ENCODE results near the gene GMCL1. TPM values are rescaled to one million over a fixed set of nuclear protein-coding genes. Genes with fewer than 3 reads are reported as not detected.

Gene GMCL1
- total and polyA plus RNA-seq, 7 donors, result 1.3 to 4.1 (median 3.0) TPM

- H3K27me3 ChIP-seq (ENCODE audit: insufficient read depth in 3 of 3, low read length in 2 of 3), result no peaks in the 10 kb centered on the region
- no peaks in the 10 kb centered on the region for H3K4me1 ChIP-seq
- H3K9me3 ChIP-seq, result no peaks in the 10 kb centered on the region
- H3K27ac ChIP-seq, result no peak overlapping the region
- ATAC-seq (no peak), DNase-seq (no peak)
- TF ChIP-seq CTCF (IDR thresholded peaks at IDR 0.05), result no peak
- no peak overlapping the region for H3K4me3 ChIP-seq
- 85 to 88% (median 86%) methylated on average over 5 of the region's 5 CpGs for WGBS, 3 donors
- intact Hi-C loops (cut with DNase I), result loop anchor here (5.0 to 10.0 kb wide), 2 partner anchors 69 to 256 kb away; partner anchors contain the start of gene ANXA4 (in 1 of the 2)
- H3K36me3 ChIP-seq (ENCODE audit: insufficient read depth in 1 of 2, low read depth in 1 of 2), result peaks cover 10 to 67% of the 10 kb centered on the region in 2 donors
These were observed 18.4 kb upstream of the GMCL1 start for GRCh38 chr2:69811018-69811417.

- H3K4me3 ChIP-seq, result no peak overlapping the region
- H3K27ac ChIP-seq, result no peak overlapping the region
- no peaks in the 10 kb centered on the region for H3K4me1 ChIP-seq
- DNase-seq (no peak), ATAC-seq (no peak)
- intact Hi-C loops (cut with DNase I), result loop anchor here (5.0 to 10.0 kb wide), 2 partner anchors 69 to 257 kb away; partner anchors contain the start of gene ANXA4 (in 1 of the 2)
- WGBS, 3 donors, result 76 to 79% (median 79%) methylated on average over 3 of the region's 3 CpGs
- H3K27me3 ChIP-seq (ENCODE audit: insufficient read depth in 3 of 3, low read length in 2 of 3), result no peaks in the 10 kb centered on the region
- H3K36me3 ChIP-seq (ENCODE audit: insufficient read depth in 1 of 2, low read depth in 1 of 2), result peaks cover 7 to 61% of the 10 kb centered on the region in 2 donors
- no peak for TF ChIP-seq CTCF (IDR thresholded peaks at IDR 0.05)
- no peaks in the 10 kb centered on the region for H3K9me3 ChIP-seq
These were observed 17.9 kb upstream of the GMCL1 start for GRCh38 chr2:69811591-69811990.

- intact Hi-C loops (cut with DNase I), result loop anchor here (2.0 to 10.0 kb wide), 2 partner anchors 91 to 261 kb away; no protein-coding TSS in a partner anchor
- WGBS, 3 donors, result 44 to 76% (median 54%) methylated on average over 1 of the region's 1 CpG
- peaks cover 7 to 50% of the 10 kb centered on the region in 2 donors for H3K36me3 ChIP-seq (ENCODE audit: insufficient read depth in 1 of 2, low read depth in 1 of 2)
- no peaks in the 10 kb centered on the region for H3K27me3 ChIP-seq (ENCODE audit: insufficient read depth in 3 of 3, low read length in 2 of 3)
- no peaks in the 10 kb centered on the region for H3K4me1 ChIP-seq
- no peak overlapping the region for H3K27ac ChIP-seq
- no peak overlapping the region for H3K4me3 ChIP-seq
- H3K9me3 ChIP-seq, result no peaks in the 10 kb centered on the region
- TF ChIP-seq CTCF (IDR thresholded peaks at IDR 0.05), result no peak
- DNase-seq (no peak), ATAC-seq (no peak)
These were observed 13.7 kb upstream of the GMCL1 start for GRCh38 chr2:69815717-69816116.

GRCh38 chr2:69816923-69817542 is 12.4 kb upstream of the GMCL1 start:
- peaks cover 7 to 50% of the 10 kb centered on the region in 2 donors for H3K36me3 ChIP-seq (ENCODE audit: insufficient read depth in 1 of 2, low read depth in 1 of 2)
- DNase-seq (peak in 1 of 2 donors; percentile 44), ATAC-seq (peak in 3 of 4 donors; percentile 74 to 90 (median 81))

More at GRCh38 chr2:69816923-69817542, 12.4 kb upstream of the GMCL1 start:
- WGBS, 3 donors, result 19 to 24% (median 22%) methylated on average over 3 of the region's 3 CpGs
- Histone ChIP-seq H3K27me3 (ENCODE audit: insufficient read depth in 3 of 3, low read length in 2 of 3) (no peaks in the 10 kb centered on the region), H3K9me3 (no peaks in the 10 kb centered on the region), H3K4me1 (no peaks in the 10 kb centered on the region), H3K4me3 (no peak overlapping the region), H3K27ac (no peak overlapping the region)
- peak; percentile 96 for TF ChIP-seq CTCF (IDR thresholded peaks at IDR 0.05)
- intact Hi-C loops (cut with DNase I), result loop anchor here (1.0 to 10.0 kb wide), 3 partner anchors 92 to 262 kb away; no protein-coding TSS in a partner anchor

Data from psoas muscle (tissue), 8 donors.